HepG2 (cell line): Measurements from ENCODE around the gene DIS3L2. TPM values are rescaled to one million over a fixed set of nuclear protein-coding genes. Genes with fewer than 3 reads are reported as not detected.

Experiments
- FOXC1 ChIP-seq: sonication (generic); formaldehyde crosslinking; IDR thresholded peaks from 2 replicates; pipeline ENCODE4 v1.8.0; 2022; ENCODE audit warnings: mild to moderate bottlenecking, missing genetic modification reagents, borderline replicate concordance
- GATAD2A ChIP-seq: IDR thresholded peaks from 2 replicates; pipeline ENCODE4 v1.6.1; 2016
- LCORL ChIP-seq, 2 experiments: fragments of 450-650 bp in 1 of 2; sonication (generic) in 1 of 2; formaldehyde crosslinking in 1 of 2; IDR thresholded peaks; 2 replicates each; pipeline versions ENCODE4 v1.5.0 to v1.6.1; 2017 to 2020; ENCODE audit warnings: antibody characterized with exemption in 1 of 2, missing genetic modification reagents in 1 of 2
- SP4 ChIP-seq: sonication (generic); formaldehyde crosslinking; IDR thresholded peaks from 2 replicates; pipeline ENCODE4 v1.8.1; 2023; ENCODE audit warnings: mild to moderate bottlenecking, missing genetic modification reagents
- YEATS2 ChIP-seq: sonication (generic); formaldehyde crosslinking; IDR thresholded peaks from 2 replicates; pipeline ENCODE4 v1.4.0; 2020; ENCODE audit warnings: missing genetic modification reagents, borderline replicate concordance
- ZFX ChIP-seq: sonication (generic); formaldehyde crosslinking; IDR thresholded peaks from 2 replicates; pipeline ENCODE4 v1.4.0; 2020; ENCODE audit warnings: mild to moderate bottlenecking, low read depth, missing genetic modification reagents, moderate library complexity
- ZMYM4 ChIP-seq: sonication (generic); formaldehyde crosslinking; IDR thresholded peaks from 2 replicates; pipeline ENCODE4 v1.8.1; 2023; ENCODE audit warnings: mild to moderate bottlenecking, missing genetic modification reagents
- ZNF225 ChIP-seq: sonication (generic); formaldehyde crosslinking; IDR thresholded peaks from 2 replicates; pipeline ENCODE4 v1.4.0; 2020; ENCODE audit warnings: mild to moderate bottlenecking, missing genetic modification reagents
- ZNF329 ChIP-seq: sonication (generic); formaldehyde crosslinking; IDR thresholded peaks from 2 replicates; pipeline ENCODE4 v1.9.0; 2021; ENCODE audit warnings: low read depth, mild to moderate bottlenecking, missing genetic modification reagents
- ZNF614 ChIP-seq: IDR thresholded peaks from 2 replicates; pipeline ENCODE4 v1.6.1; 2018; ENCODE audit warnings: missing biosample characterization, missing genetic modification reagents, inconsistent platforms, borderline replicate concordance
- ZNF891 ChIP-seq: sonication (generic); formaldehyde crosslinking; IDR thresholded peaks from 2 replicates; pipeline ENCODE4 v1.5.0; 2020; ENCODE audit warnings: mild to moderate bottlenecking, missing genetic modification reagents
- polyA plus RNA-seq, 8 experiments: library from polyadenylated mRNA; depleted of rRNA in 3 of 8; stranded (reverse) in 7 of 8; unstranded in 1 of 8; fragments of >200 nt; fragmentation: Illumina TruSeq in 4 of 8; extraction: Trizol in 4 of 8; gene quantifications; 2 replicates each; pipeline versions ENCODE4 v1.2.1 to v1.2.3, GENCODE V29; 2011 to 2016; ENCODE audit warnings: low read depth in 4 of 8, missing spikeins in 1 of 8, mixed read lengths in 1 of 8; ENCODE audit not compliant: insufficient read depth in 1 of 8
- total RNA-seq, 5 experiments: library from RNA; depleted of rRNA; stranded (reverse); fragments of >200 nt; fragmentation: Illumina TruSeq; extraction: Trizol; gene quantifications; 2 replicates each; pipeline ENCODE4 v1.2.3, GENCODE V29; 2016; ENCODE audit warnings: low read depth in 1 of 5
- TF ChIP-seq, protein P1 (sequence below): sonication (generic); formaldehyde crosslinking; IDR thresholded peaks from 2 replicates; pipeline ENCODE4 v1.5.0; 2020; ENCODE audit warnings: mild to moderate bottlenecking, missing genetic modification reagents, borderline replicate concordance
- TF ChIP-seq, protein P2 (sequence below): sonication (generic); formaldehyde crosslinking; IDR thresholded peaks from 2 replicates; pipeline ENCODE4 v1.9.0; 2021; ENCODE audit warnings: missing genetic modification reagents, borderline replicate concordance
- TF ChIP-seq, protein P3 (sequence below): sonication (generic); formaldehyde crosslinking; IDR thresholded peaks from 2 replicates; pipeline ENCODE4 v1.5.0; 2020; ENCODE audit warnings: mild to moderate bottlenecking, missing genetic modification reagents

Gene DIS3L2
- total and polyA plus RNA-seq, 2 of the 13 experiments (the other 11 are each of a cell fraction or from before 2014, with no cell fraction given): 7.0 to 23.9 TPM

DNA sequence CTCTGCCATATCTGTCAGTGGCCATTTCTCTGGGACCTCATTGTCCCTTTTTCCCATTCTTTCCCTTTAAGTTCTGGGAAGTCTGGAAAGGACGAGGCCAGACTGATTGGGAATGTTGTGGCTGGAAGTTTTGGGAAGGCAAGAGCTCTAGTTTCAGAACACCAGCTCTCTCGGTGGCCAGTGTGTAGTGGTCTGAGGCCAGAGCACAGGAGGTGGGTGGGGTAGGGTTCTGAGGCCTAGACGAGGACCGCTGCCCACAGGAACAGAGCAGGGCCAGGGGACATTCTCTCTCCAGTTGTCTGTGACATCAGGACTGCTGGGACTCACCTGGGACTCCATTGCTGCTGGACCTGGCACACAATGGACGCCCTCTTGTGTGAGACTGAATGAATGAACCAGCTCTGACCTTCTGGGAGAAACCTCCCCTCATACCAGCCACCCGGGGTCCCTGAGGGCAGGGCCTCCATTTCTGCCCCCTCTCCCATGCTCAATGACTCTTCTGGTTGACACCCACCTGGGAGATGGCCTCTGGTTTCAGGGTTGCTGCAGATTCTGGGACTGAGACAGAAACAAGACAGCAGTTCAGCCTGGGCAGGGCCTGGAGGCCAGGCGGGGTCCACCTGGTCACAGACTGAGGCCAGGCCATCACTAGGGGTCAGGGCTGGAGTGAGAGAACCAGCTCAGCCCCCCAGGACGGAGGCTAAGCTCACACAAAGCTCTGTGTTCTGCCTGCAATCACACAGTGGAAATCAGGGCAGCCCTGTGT, 26.9 kb upstream of the DIS3L2 start (continued):
- TF ChIP-seq ZNF891 (CRISPR knock-in tag) (0 out of 2 replicates have a peak, but pooled peaks have one; percentile 17), ZMYM4 (CRISPR knock-in tag) (peak; percentile 11; the same call in 1 of the 2 replicates), LCORL (IDR thresholded peaks at IDR 0.05) (no peak), LCORL (CRISPR knock-in tag; IDR thresholded peaks at IDR 0.05) (peak; percentile 40; the same call in 1 of the 2 replicates), FOXC1 (peak; percentile 19; the same call in 1 of the 2 replicates), GATAD2A (CRISPR knock-in tag) (0 out of 2 replicates have a peak, but pooled peaks have one; percentile 15), YEATS2 (0 out of 2 replicates have a peak, but pooled peaks have one; percentile 23), ZFX (CRISPR knock-in tag) (0 out of 2 replicates have a peak, but pooled peaks have one; percentile 34), SP4 (CRISPR knock-in tag) (0 out of 2 replicates have a peak, but pooled peaks have one; percentile 23), ZNF614 (CRISPR knock-in tag) (0 out of 2 replicates have a peak, but pooled peaks have one; percentile 55), ZNF329 (CRISPR knock-in tag) (0 out of 2 replicates have a peak, but pooled peaks have one; percentile 47), ZNF225 (CRISPR knock-in tag) (0 out of 2 replicates have a peak, but pooled peaks have one; percentile 65)
- TF ChIP-seq, protein P1, sequence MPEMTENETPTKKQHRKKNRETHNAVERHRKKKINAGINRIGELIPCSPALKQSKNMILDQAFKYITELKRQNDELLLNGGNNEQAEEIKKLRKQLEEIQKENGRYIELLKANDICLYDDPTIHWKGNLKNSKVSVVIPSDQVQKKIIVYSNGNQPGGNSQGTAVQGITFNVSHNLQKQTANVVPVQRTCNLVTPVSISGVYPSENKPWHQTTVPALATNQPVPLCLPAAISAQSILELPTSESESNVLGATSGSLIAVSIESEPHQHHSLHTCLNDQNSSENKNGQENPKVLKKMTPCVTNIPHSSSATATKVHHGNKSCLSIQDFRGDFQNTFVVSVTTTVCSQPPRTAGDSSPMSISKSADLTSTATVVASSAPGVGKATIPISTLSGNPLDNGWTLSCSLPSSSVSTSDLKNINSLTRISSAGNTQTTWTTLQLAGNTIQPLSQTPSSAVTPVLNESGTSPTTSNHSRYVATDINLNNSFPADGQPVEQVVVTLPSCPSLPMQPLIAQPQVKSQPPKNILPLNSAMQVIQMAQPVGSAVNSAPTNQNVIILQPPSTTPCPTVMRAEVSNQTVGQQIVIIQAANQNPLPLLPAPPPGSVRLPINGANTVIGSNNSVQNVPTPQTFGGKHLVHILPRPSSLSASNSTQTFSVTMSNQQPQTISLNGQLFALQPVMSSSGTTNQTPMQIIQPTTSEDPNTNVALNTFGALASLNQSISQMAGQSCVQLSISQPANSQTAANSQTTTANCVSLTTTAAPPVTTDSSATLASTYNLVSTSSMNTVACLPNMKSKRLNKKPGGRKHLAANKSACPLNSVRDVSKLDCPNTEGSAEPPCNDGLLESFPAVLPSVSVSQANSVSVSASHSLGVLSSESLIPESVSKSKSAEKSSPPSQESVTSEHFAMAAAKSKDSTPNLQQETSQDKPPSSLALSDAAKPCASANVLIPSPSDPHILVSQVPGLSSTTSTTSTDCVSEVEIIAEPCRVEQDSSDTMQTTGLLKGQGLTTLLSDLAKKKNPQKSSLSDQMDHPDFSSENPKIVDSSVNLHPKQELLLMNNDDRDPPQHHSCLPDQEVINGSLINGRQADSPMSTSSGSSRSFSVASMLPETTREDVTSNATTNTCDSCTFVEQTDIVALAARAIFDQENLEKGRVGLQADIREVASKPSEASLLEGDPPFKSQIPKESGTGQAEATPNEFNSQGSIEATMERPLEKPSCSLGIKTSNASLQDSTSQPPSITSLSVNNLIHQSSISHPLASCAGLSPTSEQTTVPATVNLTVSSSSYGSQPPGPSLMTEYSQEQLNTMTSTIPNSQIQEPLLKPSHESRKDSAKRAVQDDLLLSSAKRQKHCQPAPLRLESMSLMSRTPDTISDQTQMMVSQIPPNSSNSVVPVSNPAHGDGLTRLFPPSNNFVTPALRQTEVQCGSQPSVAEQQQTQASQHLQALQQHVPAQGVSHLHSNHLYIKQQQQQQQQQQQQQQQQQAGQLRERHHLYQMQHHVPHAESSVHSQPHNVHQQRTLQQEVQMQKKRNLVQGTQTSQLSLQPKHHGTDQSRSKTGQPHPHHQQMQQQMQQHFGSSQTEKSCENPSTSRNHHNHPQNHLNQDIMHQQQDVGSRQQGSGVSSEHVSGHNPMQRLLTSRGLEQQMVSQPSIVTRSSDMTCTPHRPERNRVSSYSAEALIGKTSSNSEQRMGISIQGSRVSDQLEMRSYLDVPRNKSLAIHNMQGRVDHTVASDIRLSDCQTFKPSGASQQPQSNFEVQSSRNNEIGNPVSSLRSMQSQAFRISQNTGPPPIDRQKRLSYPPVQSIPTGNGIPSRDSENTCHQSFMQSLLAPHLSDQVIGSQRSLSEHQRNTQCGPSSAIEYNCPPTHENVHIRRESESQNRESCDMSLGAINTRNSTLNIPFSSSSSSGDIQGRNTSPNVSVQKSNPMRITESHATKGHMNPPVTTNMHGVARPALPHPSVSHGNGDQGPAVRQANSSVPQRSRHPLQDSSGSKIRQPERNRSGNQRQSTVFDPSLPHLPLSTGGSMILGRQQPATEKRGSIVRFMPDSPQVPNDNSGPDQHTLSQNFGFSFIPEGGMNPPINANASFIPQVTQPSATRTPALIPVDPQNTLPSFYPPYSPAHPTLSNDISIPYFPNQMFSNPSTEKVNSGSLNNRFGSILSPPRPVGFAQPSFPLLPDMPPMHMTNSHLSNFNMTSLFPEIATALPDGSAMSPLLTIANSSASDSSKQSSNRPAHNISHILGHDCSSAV (CRISPR knock-in tag): 0 out of 2 replicates have a peak, but pooled peaks have one; percentile 33
- TF ChIP-seq, protein P2, sequence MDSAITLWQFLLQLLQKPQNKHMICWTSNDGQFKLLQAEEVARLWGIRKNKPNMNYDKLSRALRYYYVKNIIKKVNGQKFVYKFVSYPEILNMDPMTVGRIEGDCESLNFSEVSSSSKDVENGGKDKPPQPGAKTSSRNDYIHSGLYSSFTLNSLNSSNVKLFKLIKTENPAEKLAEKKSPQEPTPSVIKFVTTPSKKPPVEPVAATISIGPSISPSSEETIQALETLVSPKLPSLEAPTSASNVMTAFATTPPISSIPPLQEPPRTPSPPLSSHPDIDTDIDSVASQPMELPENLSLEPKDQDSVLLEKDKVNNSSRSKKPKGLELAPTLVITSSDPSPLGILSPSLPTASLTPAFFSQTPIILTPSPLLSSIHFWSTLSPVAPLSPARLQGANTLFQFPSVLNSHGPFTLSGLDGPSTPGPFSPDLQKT (CRISPR knock-in tag): no peak
- TF ChIP-seq, protein P3, sequence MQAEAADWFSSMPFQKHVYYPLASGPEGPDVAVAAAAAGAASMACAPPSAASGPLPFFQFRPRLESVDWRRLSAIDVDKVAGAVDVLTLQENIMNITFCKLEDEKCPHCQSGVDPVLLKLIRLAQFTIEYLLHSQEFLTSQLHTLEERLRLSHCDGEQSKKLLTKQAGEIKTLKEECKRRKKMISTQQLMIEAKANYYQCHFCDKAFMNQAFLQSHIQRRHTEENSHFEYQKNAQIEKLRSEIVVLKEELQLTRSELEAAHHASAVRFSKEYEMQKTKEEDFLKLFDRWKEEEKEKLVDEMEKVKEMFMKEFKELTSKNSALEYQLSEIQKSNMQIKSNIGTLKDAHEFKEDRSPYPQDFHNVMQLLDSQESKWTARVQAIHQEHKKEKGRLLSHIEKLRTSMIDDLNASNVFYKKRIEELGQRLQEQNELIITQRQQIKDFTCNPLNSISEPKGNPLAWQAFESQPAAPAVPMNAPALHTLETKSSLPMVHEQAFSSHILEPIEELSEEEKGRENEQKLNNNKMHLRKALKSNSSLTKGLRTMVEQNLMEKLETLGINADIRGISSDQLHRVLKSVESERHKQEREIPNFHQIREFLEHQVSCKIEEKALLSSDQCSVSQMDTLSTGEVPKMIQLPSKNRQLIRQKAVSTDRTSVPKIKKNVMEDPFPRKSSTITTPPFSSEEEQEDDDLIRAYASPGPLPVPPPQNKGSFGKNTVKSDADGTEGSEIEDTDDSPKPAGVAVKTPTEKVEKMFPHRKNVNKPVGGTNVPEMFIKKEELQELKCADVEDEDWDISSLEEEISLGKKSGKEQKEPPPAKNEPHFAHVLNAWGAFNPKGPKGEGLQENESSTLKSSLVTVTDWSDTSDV: 0 out of 2 replicates have a peak, but pooled peaks have one; percentile 42
